Posterior cingulate gyrus (tissue), 11 donors: Measurements from ENCODE around the gene AZU1.

Experiments
- DNase-seq, 10 donors: peaks; one replicate each; pipeline versions ENCODE4 v3.0.0 to v3.0.0-alpha.2; 2020 to 2021; ENCODE audit warnings: mixed read lengths in 3 of 10
- intact Hi-C: fragments of 100-400 bp; cut with DNase I; formaldehyde crosslinking; loops from one replicate; pipeline ENCODE4 v1.15.1; 2023

Gene AZU1

DNA sequence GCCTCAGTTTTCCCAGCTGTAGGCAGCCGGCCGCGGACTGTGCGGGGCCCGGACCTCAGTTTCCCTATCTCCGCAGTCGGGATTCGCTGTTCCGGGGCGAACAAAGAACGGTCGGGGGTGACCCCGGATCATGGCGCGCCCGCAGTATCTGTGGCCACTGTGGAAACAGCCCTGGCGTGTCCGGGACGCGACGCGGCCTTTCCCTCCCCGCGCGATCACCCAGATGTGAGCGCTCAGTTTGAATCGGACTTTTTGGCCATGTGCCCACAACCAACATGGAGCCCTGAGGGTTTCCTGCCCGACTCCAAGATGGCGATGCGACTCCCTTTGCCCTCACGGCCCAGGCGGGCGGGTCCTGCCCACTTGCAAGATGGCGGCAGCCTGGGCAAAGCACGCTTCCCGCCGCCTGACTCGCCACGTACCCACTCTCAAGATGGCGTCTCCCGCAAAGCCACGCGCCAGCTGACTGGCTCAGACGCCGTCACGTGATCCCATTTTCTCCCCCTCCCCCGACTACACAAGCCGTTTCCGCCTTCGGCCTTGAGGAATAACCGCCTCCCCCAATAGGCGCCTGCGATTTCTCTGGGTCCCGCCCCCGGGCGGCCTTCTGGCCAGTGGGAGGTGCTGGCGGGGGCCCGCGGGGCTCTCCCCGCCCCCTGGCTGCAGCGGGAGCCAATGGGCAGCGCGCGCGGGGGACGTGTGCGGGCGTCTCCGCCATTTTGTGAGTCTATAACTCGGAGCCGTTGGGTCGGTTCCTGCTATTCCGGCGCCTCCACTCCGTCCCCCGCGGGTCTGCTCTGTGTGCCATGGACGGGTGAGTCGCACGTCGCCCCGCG lies 30.7 kb upstream of the AZU1 start, which contains the start of gene PTBP1:
TSS of gene PTBP1 (plus strand) at position 761 of the 836 bp plus-strand sequence. CDS start at position 807, 46 bp downstream.
- peak; percentile 99 to 100 (median 100) for DNase-seq
- intact Hi-C loops: loop anchor here (10.0 kb wide), 1 partner anchor 132 kb away; the partner anchor contains the start of gene RNF126

- intact Hi-C loops: loop anchor here (10.0 kb wide), 1 partner anchor 133 kb away; the partner anchor contains the start of gene RNF126
- peak in 9 of 10 donors; percentile 59 to 95 (median 66) for DNase-seq
Observed at GRCh38 chr19:797528-798414, 29.9 kb upstream of the AZU1 start.

DNA sequence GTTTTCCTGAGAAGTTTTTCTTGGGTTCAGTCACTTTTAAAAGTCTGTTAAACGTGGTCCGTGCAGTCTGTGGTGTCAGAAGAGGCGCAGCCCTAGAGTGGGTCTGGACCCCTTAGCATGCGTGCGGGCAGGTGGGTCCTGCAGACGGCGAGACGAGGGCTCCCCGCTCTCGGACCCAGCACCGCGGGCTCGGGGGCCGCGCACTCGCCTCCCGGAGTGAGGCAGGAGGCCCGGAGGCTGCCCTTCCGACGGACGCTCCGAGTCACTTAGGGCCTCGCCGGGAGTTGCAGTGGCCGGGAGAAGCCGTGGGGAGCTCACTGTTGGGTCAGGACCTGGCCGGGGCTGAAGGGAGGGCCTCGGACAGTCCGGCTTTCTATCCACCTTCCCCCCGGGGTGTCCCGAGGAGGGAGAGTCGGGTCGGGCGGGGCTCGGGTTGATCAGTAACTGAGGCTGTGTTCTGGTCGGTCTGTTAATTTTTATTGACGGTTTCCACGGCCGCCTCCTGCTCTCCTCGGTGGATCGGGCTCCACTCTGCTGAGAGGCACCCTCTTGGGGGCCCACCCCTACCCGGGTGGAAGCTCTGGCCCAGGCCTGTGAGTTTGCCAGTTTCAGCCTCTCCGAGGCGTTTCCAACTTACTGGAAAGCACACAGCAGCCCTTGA lies 29.1 kb upstream of the AZU1 start:
- no peak for DNase-seq
- intact Hi-C loops: loop anchor here (10.0 kb wide), 1 partner anchor 134 kb away; the partner anchor contains the start of gene RNF126

- DNase-seq: no peak
- intact Hi-C loops: loop anchor here (10.0 kb wide), 1 partner anchor 134 kb away; the partner anchor contains the start of gene RNF126
Observed at GRCh38 chr19:799076-799881, 28.4 kb upstream of the AZU1 start.

GRCh38 chr19:800360-801029 lies 27.1 kb upstream of the AZU1 start:
- peak in 1 of 10 donors; percentile 79 for DNase-seq
- intact Hi-C loops: no loop called here

GRCh38 chr19:801030-801860 lies 26.4 kb upstream of the AZU1 start:
- no peak for DNase-seq
- intact Hi-C loops: no loop called here

GRCh38 chr19:801861-802497 lies 25.7 kb upstream of the AZU1 start:
- DNase-seq: peak in 1 of 10 donors; percentile 81
- intact Hi-C loops: no loop called here

DNA sequence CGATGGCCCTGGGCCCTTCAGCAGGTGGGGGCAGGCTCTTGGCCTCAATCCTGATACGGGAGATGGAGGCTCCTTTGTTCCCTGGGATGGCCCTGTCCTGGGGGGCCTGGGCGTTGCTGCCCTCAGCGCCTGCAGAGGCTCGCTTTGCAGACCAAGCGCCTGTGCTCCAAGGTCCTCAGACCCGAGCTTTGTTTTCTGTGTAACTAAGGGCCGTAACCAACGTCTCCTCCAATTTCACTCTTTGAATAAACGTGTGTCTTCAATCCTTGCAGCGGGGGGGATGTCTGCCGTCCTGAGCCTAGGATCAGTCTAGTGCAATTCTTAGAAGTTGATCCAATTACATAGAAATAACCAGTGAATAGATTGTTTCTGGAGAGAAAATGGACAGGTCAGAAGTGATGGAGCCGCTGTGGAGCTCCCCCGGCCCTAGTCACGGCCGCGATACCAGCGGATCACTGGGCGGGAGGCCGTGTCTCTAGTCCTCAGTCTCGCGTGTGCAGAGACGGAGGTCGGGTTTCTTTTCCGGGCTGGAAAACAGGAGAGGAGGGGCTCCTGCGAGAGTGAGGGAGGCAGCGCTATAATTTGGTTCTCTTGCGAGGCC lies 25.0 kb upstream of the AZU1 start:
- intact Hi-C loops: no loop called here
- no peak for DNase-seq

- DNase-seq: no peak
- intact Hi-C loops: no loop called here
Observed at GRCh38 chr19:803099-803561, 24.5 kb upstream of the AZU1 start.

DNA sequence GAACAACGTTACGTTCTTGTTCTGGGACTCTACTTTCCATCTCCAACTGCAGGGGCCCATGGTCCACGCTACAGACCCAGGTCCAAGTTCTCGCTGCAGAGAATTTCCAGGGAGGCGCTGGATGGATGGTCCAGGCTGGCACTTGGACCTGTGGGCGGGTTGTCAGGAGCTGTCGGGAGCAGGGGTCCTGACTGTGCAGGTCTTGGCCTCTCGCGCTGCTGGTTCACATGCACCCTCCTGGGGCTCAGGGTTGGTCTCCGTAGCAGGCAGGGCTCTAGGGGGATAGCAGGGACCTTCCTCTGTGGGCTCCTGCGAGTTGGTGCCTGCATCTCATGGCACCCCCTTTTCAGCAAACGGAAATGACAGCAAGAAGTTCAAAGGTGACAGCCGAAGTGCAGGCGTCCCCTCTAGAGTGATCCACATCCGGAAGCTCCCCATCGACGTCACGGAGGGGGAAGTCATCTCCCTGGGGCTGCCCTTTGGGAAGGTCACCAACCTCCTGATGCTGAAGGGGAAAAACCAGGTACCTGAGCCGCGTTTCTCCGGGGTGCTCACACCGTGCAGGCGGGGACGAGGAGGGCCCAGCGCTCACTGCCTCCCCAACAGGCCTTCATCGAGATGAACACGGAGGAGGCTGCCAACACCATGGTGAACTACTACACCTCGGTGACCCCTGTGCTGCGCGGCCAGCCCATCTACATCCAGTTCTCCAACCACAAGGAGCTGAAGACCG lies 23.8 kb upstream of the AZU1 start:
- peak in 1 of 10 donors; percentile 81 for DNase-seq
- intact Hi-C loops: no loop called here

DNA sequence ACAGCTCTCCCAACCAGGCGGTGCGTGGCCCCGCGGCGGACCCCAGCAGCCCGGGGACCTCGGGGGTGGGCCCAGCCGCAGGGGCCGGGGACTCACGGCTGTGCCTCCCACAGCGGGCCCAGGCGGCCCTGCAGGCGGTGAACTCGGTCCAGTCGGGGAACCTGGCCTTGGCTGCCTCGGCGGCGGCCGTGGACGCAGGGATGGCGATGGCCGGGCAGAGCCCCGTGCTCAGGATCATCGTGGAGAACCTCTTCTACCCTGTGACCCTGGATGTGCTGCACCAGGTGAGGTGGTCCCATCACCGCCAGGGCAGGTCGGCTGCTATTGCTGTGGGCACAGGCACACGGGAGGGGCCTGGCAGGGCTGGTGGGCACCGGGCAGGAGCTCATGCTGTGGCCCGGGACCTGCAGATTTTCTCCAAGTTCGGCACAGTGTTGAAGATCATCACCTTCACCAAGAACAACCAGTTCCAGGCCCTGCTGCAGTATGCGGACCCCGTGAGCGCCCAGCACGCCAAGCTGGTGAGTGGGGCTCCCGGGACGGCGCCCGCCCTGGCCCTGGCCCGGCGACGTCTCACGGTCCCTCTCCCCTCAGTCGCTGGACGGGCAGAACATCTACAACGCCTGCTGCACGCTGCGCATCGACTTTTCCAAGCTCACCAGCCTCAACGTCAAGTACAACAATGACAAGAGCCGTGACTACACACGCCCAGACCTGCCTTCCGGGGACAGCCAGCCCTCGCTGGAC lies 23.0 kb upstream of the AZU1 start:
- intact Hi-C loops: no loop called here
- DNase-seq: peak in 1 of 10 donors; percentile 78

GRCh38 chr19:805166-805551 lies 22.5 kb upstream of the AZU1 start:
- intact Hi-C loops: no loop called here

DNA sequence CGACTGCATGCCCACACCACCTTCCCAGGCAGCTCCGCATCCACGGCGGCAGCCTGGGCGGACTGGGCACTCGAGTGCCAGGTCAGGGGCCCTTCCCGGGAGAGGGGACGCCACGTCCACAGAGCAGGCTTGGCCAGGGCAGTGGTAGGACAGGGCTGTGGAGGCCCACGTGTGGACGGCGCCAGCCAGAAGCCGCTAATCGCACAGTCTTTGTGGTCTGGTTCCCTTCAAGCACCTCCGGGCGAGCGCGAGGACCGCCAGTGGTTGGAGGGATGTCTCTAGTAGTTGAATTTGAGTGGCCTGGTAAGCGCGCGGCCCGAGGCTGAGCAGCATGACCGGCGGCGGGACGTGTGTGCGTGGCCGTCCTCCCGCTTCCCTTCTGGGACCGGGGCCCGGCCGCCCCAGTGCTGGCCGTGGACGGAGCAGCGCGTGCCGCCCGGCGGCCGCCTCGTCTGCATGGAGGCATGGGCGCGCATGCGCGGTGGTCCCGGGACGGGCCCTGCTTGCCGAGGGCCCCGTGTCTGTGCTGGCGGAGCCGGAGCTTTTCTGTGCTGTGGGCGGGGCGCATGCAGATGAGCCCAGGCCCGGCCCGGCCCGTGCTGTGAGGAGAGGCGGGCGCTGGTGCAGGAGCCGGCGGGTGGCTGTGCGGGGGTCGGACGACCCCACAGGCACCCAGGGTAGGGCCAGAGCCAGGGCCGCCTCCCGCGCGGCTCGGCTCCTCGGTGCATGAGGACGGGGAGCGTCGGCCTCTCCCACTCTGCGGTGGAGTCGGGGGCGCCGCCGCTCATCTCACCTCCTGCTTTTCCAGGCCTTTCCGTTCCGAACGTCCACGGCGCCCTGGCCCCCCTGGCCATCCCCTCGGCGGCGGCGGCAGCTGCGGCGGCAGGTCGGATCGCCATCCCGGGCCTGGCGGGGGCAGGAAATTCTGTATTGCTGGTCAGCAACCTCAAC lies 21.8 kb upstream of the AZU1 start:
- intact Hi-C loops: no loop called here
- peak in 1 of 10 donors; percentile 81 for DNase-seq

More at GRCh38 chr19:805166-805551, 22.5 kb upstream of the AZU1 start:
- no peak for DNase-seq

GRCh38 chr19:806815-807421 lies 20.7 kb upstream of the AZU1 start:
- intact Hi-C loops: no loop called here

More at GRCh38 chr19:806815-807421, 20.7 kb upstream of the AZU1 start:
- peak in 1 of 10 donors; percentile 83 for DNase-seq
